T-helper 22 cell (primary cell): ENCODE results near the gene PLEKHB1.

Source experiments
- DNase-seq: peaks from one replicate; pipeline ENCODE4 v3.0.0-alpha.2; 2020; ENCODE audit warnings: low read depth

The PLEKHB1 gene

GRCh38 chr11:73645972-73646631 lies at the start of gene PLEKHB1:
TSS of gene PLEKHB1 (plus strand) at chr11:73646581. CDS start at chr11:73646609, 28 bp downstream.
- DNase-seq, result no peak

- DNase-seq, result no peak
Measured at GRCh38 chr11:73597336-73597955, 48.9 kb upstream of the PLEKHB1 start.

- DNase-seq, result peak; percentile 92
Measured at GRCh38 chr11:73597956-73598718, 48.2 kb upstream of the PLEKHB1 start, which contains the start of gene FAM168A. TSS of gene FAM168A (minus strand) at chr11:73598112. CDS start at chr11:73468474, 129,638 bp downstream.

GRCh38 chr11:73598719-73599379 lies 47.5 kb upstream of the PLEKHB1 start:
- DNase-seq, result no peak

- no peak for DNase-seq
Measured at GRCh38 chr11:73612601-73613140, 33.7 kb upstream of the PLEKHB1 start.

GRCh38 chr11:73614591-73614990 lies 31.8 kb upstream of the PLEKHB1 start:
- DNase-seq, result no peak

- DNase-seq, result no peak
Measured at GRCh38 chr11:73622926-73623593, 23.3 kb upstream of the PLEKHB1 start.

- DNase-seq, result no peak
Measured at GRCh38 chr11:73623686-73624085, 22.7 kb upstream of the PLEKHB1 start.

- DNase-seq, result peak; percentile 32
Measured at GRCh38 chr11:73625696-73626318, 20.6 kb upstream of the PLEKHB1 start.

GRCh38 chr11:73629907-73630306 lies 16.5 kb upstream of the PLEKHB1 start:
- no peak for DNase-seq

GRCh38 chr11:73632996-73633395 lies 13.4 kb upstream of the PLEKHB1 start:
- DNase-seq, result no peak

- no peak for DNase-seq
Measured at GRCh38 chr11:73633999-73634398, 12.4 kb upstream of the PLEKHB1 start.

GRCh38 chr11:73635721-73636120 lies 10.7 kb upstream of the PLEKHB1 start:
- no peak for DNase-seq

- DNase-seq, result no peak
Measured at GRCh38 chr11:73636249-73636648, 10.1 kb upstream of the PLEKHB1 start.

GRCh38 chr11:73637012-73637411 lies 9.4 kb upstream of the PLEKHB1 start:
- no peak for DNase-seq

- DNase-seq, result no peak
Measured at GRCh38 chr11:73640592-73640991, 5.8 kb upstream of the PLEKHB1 start.

- no peak for DNase-seq
Measured at GRCh38 chr11:73641668-73642067, 4.7 kb upstream of the PLEKHB1 start.

GRCh38 chr11:73645121-73645969 lies 1.0 kb upstream of the PLEKHB1 start:
- no peak for DNase-seq

- peak; percentile 85 for DNase-seq
Measured at GRCh38 chr11:73647459-73648100, 1.2 kb downstream of the PLEKHB1 start.

GRCh38 chr11:73648121-73648520 lies 1.7 kb downstream of the PLEKHB1 start:
- DNase-seq, result no peak
